ENCODE measurements around the gene DGLUCY. TPM values are rescaled to one million over a fixed set of nuclear protein-coding genes. Genes with fewer than 3 reads are reported as not detected.

Gene DGLUCY
- total RNA-seq, 1 donor from 2014 or later = 20.0 TPM

- DNase-seq (ENCODE audit: low read depth) (no peak), FAIRE-seq (no peak)
- Histone ChIP-seq H3K4me2 (ENCODE audit: low read length) (no peak overlapping the region), H3K4me1 (ENCODE audit: insufficient read depth, low read length) (no peaks in the 10 kb centered on the region), H3K27ac (ENCODE audit: low read depth, low read length) (no peak overlapping the region), H2AFZ (ENCODE audit: low read depth, low read length) (no peak overlapping the region), H3K27me3 (ENCODE audit: insufficient read depth, low read length) (peaks cover 56% of the 10 kb centered on the region), H3K79me2 (ENCODE audit: insufficient read depth, low read length) (no peaks in the 10 kb centered on the region), H3K9ac (ENCODE audit: low read length) (no peak overlapping the region), H3K36me3 (ENCODE audit: insufficient read depth, low read length) (no peaks in the 10 kb centered on the region), H4K20me1 (ENCODE audit: insufficient read depth, low read length) (peaks cover 11% of the 10 kb centered on the region), H3K9me3 (ENCODE audit: insufficient read depth, low read depth, low read length) (peaks cover 2% of the 10 kb centered on the region), H3K4me3 (ENCODE audit: insufficient read depth, low read depth, low read length) (no peak overlapping the region)
- Mint-ChIP-seq H3K27ac (ENCODE audit: unreplicated experiment) (no peak overlapping the region), H3K36me3 (ENCODE audit: low read depth, unreplicated experiment) (peaks cover 16% of the 10 kb centered on the region), H3K4me3 (ENCODE audit: unreplicated experiment) (no peak overlapping the region), H3K4me1 (ENCODE audit: low read depth, unreplicated experiment) (peaks cover 8% of the 10 kb centered on the region), H3K27me3 (ENCODE audit: low read depth, unreplicated experiment) (no peaks in the 10 kb centered on the region), H3K9me3 (ENCODE audit: unreplicated experiment) (no peaks in the 10 kb centered on the region)
- TF ChIP-seq CTCF (IDR thresholded peaks at IDR 0.05; ENCODE audit: insufficient read depth, low read depth, low read length) = no peak
- no peak for TF ChIP-seq EZH2 (IDR thresholded peaks at IDR 0.05; ENCODE audit: insufficient read depth, low read length)
Measured at GRCh38 chr14:91146661-91147060, 32.8 kb downstream of the DGLUCY start.

GRCh38 chr14:91149462-91149861 lies 35.6 kb downstream of the DGLUCY start:
- H3K27ac ChIP-seq (ENCODE audit: low read depth, low read length) = no peak overlapping the region
- no peaks in the 10 kb centered on the region for H3K79me2 ChIP-seq (ENCODE audit: insufficient read depth, low read length)
- Mint-ChIP-seq H3K4me1 (ENCODE audit: low read depth, unreplicated experiment) (peaks cover 6% of the 10 kb centered on the region), H3K9me3 (ENCODE audit: unreplicated experiment) (no peaks in the 10 kb centered on the region), H3K27ac (ENCODE audit: unreplicated experiment) (no peak overlapping the region), H3K27me3 (ENCODE audit: low read depth, unreplicated experiment) (no peaks in the 10 kb centered on the region), H3K36me3 (ENCODE audit: low read depth, unreplicated experiment) (peaks cover 15% of the 10 kb centered on the region), H3K4me3 (ENCODE audit: unreplicated experiment) (no peak overlapping the region)
- no peak overlapping the region for H3K9ac ChIP-seq (ENCODE audit: low read length)
- no peaks in the 10 kb centered on the region for H3K4me1 ChIP-seq (ENCODE audit: insufficient read depth, low read length)
- H4K20me1 ChIP-seq (ENCODE audit: insufficient read depth, low read length) = peaks cover 11% of the 10 kb centered on the region
- FAIRE-seq (peak; percentile 74), DNase-seq (ENCODE audit: low read depth) (peak; percentile 100)
- peaks cover 2% of the 10 kb centered on the region for H3K9me3 ChIP-seq (ENCODE audit: insufficient read depth, low read depth, low read length)
- H3K4me3 ChIP-seq (ENCODE audit: insufficient read depth, low read depth, low read length) = no peak overlapping the region
- no peak overlapping the region for H2AFZ ChIP-seq (ENCODE audit: low read depth, low read length)
- H3K4me2 ChIP-seq (ENCODE audit: low read length) = peak overlapping the region; percentile 17
- no peaks in the 10 kb centered on the region for H3K36me3 ChIP-seq (ENCODE audit: insufficient read depth, low read length)
- TF ChIP-seq CTCF (IDR thresholded peaks at IDR 0.05; ENCODE audit: insufficient read depth, low read depth, low read length) = no peak
- no peak for TF ChIP-seq EZH2 (IDR thresholded peaks at IDR 0.05; ENCODE audit: insufficient read depth, low read length)
- H3K27me3 ChIP-seq (ENCODE audit: insufficient read depth, low read length) = peaks cover 65% of the 10 kb centered on the region

- H3K79me2 ChIP-seq (ENCODE audit: insufficient read depth, low read length) = no peaks in the 10 kb centered on the region
- no peak overlapping the region for H2AFZ ChIP-seq (ENCODE audit: low read depth, low read length)
- H4K20me1 ChIP-seq (ENCODE audit: insufficient read depth, low read length) = peaks cover 14% of the 10 kb centered on the region
- Mint-ChIP-seq H3K9me3 (ENCODE audit: unreplicated experiment) (no peaks in the 10 kb centered on the region), H3K27me3 (ENCODE audit: low read depth, unreplicated experiment) (no peaks in the 10 kb centered on the region), H3K36me3 (ENCODE audit: low read depth, unreplicated experiment) (peaks cover 4% of the 10 kb centered on the region), H3K4me1 (ENCODE audit: low read depth, unreplicated experiment) (peaks cover 10% of the 10 kb centered on the region), H3K27ac (ENCODE audit: unreplicated experiment) (no peak overlapping the region), H3K4me3 (ENCODE audit: unreplicated experiment) (no peak overlapping the region)
- no peak for FAIRE-seq
- H3K4me2 ChIP-seq (ENCODE audit: low read length) = no peak overlapping the region
- no peaks in the 10 kb centered on the region for H3K9me3 ChIP-seq (ENCODE audit: insufficient read depth, low read depth, low read length)
- no peak overlapping the region for H3K9ac ChIP-seq (ENCODE audit: low read length)
- H3K27me3 ChIP-seq (ENCODE audit: insufficient read depth, low read length) = peaks cover 58% of the 10 kb centered on the region
- no peak overlapping the region for H3K4me3 ChIP-seq (ENCODE audit: insufficient read depth, low read depth, low read length)
- H3K27ac ChIP-seq (ENCODE audit: low read depth, low read length) = no peak overlapping the region
- no peak for DNase-seq (ENCODE audit: low read depth)
- peaks cover 9% of the 10 kb centered on the region for H3K4me1 ChIP-seq (ENCODE audit: insufficient read depth, low read length)
- no peak for TF ChIP-seq EZH2 (IDR thresholded peaks at IDR 0.05; ENCODE audit: insufficient read depth, low read length)
- TF ChIP-seq CTCF (IDR thresholded peaks at IDR 0.05; ENCODE audit: insufficient read depth, low read depth, low read length) = no peak
- no peaks in the 10 kb centered on the region for H3K36me3 ChIP-seq (ENCODE audit: insufficient read depth, low read length)
Measured at GRCh38 chr14:91152499-91152898, 38.6 kb downstream of the DGLUCY start.
